ENCODE data around the gene HID1.

HID1 gene

GRCh38 chr17:74992223-74992622 lies 19.7 kb upstream of the HID1 start:
- TF ChIP-seq, protein P1, sequence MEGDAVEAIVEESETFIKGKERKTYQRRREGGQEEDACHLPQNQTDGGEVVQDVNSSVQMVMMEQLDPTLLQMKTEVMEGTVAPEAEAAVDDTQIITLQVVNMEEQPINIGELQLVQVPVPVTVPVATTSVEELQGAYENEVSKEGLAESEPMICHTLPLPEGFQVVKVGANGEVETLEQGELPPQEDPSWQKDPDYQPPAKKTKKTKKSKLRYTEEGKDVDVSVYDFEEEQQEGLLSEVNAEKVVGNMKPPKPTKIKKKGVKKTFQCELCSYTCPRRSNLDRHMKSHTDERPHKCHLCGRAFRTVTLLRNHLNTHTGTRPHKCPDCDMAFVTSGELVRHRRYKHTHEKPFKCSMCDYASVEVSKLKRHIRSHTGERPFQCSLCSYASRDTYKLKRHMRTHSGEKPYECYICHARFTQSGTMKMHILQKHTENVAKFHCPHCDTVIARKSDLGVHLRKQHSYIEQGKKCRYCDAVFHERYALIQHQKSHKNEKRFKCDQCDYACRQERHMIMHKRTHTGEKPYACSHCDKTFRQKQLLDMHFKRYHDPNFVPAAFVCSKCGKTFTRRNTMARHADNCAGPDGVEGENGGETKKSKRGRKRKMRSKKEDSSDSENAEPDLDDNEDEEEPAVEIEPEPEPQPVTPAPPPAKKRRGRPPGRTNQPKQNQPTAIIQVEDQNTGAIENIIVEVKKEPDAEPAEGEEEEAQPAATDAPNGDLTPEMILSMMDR (IDR thresholded peaks at IDR 0.05): no peak

DNA sequence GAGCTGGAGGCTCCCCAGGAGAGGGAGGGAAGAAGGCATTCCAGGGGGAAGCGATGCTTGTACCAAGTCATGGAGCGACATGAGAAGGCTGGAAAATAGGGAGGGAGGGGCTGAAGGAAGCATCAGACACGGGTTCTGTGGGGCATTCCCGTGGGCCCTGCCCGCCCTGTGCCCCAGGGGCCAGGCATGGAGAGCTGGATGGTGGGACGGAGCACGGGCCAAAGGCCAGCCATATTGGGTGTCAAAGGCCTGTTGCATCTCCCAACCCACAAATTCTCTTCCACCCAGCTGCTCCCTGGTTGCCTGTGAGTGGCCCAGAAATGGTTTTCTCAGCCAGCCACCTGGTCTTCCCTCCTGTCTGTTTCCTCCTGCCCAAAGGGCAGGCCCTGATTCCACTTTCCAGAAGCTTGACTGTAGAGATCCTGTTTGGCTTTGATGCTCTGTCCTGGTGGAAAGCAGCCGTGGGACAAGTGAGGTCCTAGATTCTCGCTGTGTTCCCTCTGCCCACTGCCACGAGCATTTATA lies 18.1 kb upstream of the HID1 start:
- TF ChIP-seq, protein P1 (IDR thresholded peaks at IDR 0.05): no peak

- TF ChIP-seq, protein P1 (IDR thresholded peaks at IDR 0.05): no peak
Measured at GRCh38 chr17:74987909-74988711, 15.6 kb upstream of the HID1 start.

DNA sequence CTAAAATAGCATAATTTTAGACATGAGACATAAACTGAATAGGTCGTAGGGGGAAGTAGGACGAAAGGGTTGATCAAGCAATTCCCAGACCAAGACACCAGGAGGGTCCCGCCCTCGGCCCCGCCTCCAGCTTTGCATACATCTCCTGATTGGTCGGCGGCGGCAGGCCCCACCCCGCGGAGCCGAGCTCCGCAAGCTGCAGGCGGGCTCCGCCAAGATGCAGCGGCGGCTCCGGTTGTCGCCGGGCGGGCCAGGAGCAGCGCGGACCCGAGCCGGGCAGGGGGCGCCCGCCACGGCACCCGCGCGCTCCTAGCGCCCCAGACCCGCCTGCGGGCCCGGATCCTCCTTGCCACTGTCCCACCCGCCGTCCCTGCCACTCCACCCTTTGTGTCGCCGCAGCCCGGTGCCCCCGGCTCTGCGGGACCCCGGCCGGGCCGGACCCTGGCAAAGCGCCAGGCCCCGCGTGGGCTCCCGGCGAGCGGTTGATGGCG lies 14.9 kb upstream of the HID1 start, which contains the start of gene CDR2L:
Gene CDR2L (plus strand): TSS at position 215 of the 491 bp plus-strand sequence. CDS start 412 bp downstream, outside the sequence.
- TF ChIP-seq, protein P1 (IDR thresholded peaks at IDR 0.05): no peak; the same call in 1 of the 2 replicates

GRCh38 chr17:74986206-74986576 lies 13.6 kb upstream of the HID1 start:
- TF ChIP-seq, protein P1 (IDR thresholded peaks at IDR 0.05): no peak

DNA sequence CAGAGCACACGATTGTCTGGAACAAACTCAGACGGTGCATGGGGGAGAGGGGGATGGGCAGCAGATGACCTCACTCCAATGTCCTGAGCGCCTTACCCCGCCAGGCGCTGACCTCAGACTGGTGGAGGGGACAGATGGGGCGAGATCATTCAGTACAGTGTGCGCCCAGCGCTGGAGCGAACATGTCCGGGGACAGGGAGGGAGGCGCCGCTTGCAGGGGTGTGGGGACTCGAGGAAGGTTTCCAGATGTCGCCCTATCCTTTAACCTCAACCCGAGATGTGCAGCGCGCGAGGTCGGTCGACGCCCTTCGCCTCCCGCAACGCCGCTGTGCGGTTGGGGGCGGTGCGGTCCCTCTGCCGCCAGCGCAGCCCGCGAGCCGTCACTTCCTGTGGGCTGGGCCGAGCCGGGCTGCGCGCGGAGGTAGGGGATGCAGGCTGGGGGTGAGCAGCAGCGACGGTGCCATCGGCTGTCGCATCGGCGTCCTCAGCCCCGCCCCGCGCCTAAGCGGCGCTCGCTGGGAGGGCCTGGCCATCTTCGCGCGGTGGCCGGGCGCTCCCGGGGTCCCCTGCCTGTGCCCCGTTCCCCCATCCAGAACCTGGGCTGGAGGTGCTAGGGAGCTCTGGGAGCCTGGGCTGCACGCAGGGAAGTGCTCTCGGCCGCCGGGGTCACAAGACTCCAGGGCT lies 9.6 kb upstream of the HID1 start:
- TF ChIP-seq, protein P1 (IDR thresholded peaks at IDR 0.05): no peak

GRCh38 chr17:74981318-74981978 lies 8.9 kb upstream of the HID1 start:
- TF ChIP-seq, protein P1 (IDR thresholded peaks at IDR 0.05): no peak
